GM10248 (cell line): ENCODE measurements around the gene ZNF112.

Experiments used
- CTCF ChIA-PET: fragments of 300-600 bp; sonication (Branson Sonifier 250); formaldehyde crosslinking; extraction: SDS; loops from one replicate; lab custom pipeline; 2021; ENCODE audit warnings: antibody characterized with exemption; lab: Yijun Ruan, JAX
- POLR2A ChIA-PET: fragments of 350-650 bp; sonication (Branson Sonifier 250); formaldehyde crosslinking; extraction: SDS; loops from one replicate; lab custom pipeline; 2020; ENCODE audit warnings: antibody characterized with exemption; lab: Yijun Ruan, JAX
- DNase-seq: peaks from one replicate; pipeline ENCODE4 v3.0.0; 2012; ENCODE audit errors: extremely low spot score
- CTCF ChIP-seq: IDR thresholded peaks from 2 replicates; pipeline ENCODE4 v1.5.1; 2012; ENCODE audit warnings: mild to moderate bottlenecking, low read depth; ENCODE audit errors: extremely low read depth, missing control alignments, control extremely low read depth

Gene ZNF112

GRCh38 chr19:44313231-44313630 is 43.2 kb downstream of the ZNF112 start:
- ChIA-PET CTCF (no interaction called here), POLR2A (no interaction called here)
- no peak for DNase-seq
- no peak for TF ChIP-seq CTCF

GRCh38 chr19:44308011-44308410 is 48.5 kb downstream of the ZNF112 start:
- ChIA-PET CTCF (no interaction called here), POLR2A (no interaction called here)
- no peak for TF ChIP-seq CTCF
- DNase-seq = no peak

GRCh38 chr19:44306283-44306682 is 50.2 kb downstream of the ZNF112 start:
- ChIA-PET CTCF (no interaction called here), POLR2A (no interaction called here)
- no peak for TF ChIP-seq CTCF
- DNase-seq = no peak

DNA sequence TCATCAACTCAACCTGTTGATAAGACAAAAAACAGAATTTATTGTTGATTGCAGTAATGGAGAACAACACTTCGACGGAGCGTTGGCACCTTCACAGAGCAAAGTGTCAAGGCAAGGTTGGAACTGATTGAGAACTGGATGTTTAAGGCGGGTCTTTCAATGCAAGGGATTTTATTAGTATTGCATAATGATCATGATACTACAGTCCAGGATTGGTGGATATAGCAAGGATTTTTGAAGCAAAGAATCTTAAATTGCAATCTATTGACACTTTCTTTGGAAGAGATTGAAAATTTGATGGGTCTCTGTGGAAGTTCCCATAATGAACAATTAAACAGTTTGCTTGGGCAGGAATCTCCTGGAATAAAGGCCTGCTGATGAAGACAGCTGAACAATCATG is 51.0 kb downstream of the ZNF112 start:
- ChIA-PET CTCF (no interaction called here), POLR2A (no interaction called here)
- no peak for DNase-seq
- TF ChIP-seq CTCF = no peak

DNA sequence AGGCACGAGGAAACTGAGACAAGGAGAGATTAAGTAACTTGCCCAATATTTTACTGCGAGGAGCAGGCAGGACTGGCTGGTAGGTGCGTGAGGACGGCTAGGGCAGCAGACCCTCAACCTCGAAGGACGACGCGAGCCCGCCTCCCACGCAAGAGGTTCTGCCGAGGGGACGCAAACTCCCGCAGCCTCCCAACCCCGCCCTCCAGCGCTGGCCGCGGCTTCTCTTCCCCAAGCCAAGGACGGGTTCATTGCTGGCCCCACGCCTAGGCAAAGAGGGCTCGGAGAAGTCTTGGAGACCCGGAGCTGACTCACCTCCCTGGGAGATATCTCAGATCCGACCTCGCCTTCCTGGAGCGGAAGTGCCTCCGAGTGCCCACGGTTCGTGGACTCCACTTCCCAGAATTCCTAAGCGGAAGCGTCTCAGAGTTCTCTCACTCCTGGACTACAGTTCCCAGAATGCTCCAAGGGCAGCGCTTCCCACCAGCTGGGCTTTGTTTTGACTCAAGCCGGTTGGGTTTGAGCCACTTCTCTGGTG is 51.8 kb downstream of the ZNF112 start, which contains the start of gene ZNF235:
Gene ZNF235, minus strand, starts transcription at position 367 of the 535 bp plus-strand sequence. CDS start 1,621 bp downstream, outside the sequence.
- POLR2A ChIA-PET = no interaction called here
- DNase-seq = peak; percentile 90
- no peak for TF ChIP-seq CTCF
- CTCF ChIA-PET = no interaction called here

DNA sequence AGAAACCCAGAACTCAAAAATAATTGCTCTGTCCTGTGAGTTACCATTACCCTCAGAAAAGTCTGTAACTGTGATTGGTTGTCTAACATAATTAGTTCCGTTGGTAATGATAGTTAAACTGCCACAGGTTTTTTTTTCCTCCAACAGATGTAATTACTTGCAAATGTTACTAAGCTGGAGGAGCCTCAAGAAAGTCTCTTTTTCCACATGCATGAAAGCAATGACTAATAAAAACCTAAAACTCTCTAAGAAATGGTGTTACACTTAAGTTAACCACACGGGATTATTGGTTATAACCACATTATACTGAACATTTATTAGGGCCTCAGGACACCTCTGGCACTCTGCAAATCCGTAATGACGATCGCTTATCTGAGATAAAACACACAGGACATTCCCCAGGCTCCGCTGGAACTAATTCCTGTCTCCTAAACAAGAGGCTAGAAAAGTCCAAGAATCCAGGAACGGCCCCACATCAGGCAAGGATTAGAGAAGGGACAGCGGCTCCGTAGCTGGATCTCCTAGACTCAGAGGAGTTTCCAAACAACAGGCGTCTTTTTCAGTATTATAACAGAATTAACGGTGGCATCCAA is 52.4 kb downstream of the ZNF112 start:
- peak; percentile 17 for DNase-seq
- POLR2A ChIA-PET = no interaction called here
- CTCF ChIA-PET = no interaction called here

More for the DNA sequence above, 52.4 kb downstream of the ZNF112 start:
- no peak for TF ChIP-seq CTCF
